WTC11 (cell line): ENCODE data around the gene GRK1. TPM values are rescaled to one million over a fixed set of nuclear protein-coding genes. Genes with fewer than 3 reads are reported as not detected.

Source experiments
- ATAC-seq: fragments of 200-7000 bp; cut with Tn5 transposase; 2 replicates; pipeline ENCODE4 v1.10.0; 2021; ENCODE audit warnings: mild to moderate bottlenecking, moderate library complexity
- CTCF ChIA-PET: fragments of 300-600 bp; sonication (Branson Sonifier 250); formaldehyde crosslinking; loops from one replicate; lab custom pipeline; 2021; ENCODE audit warnings: antibody characterized with exemption; lab: Charles Lee
- POLR2A ChIA-PET: fragments of 350-600 bp; sonication (Branson Sonifier 250); formaldehyde crosslinking; loops from one replicate; lab custom pipeline; 2021; ENCODE audit warnings: antibody characterized with exemption; lab: Charles Lee
- DNase-seq: peaks from one replicate; pipeline ENCODE4 v3.0.0; 2021; ENCODE audit warnings: low spot score
- H3K27ac Mint-ChIP-seq: 2 replicates; pipeline ENCODE4 v1.8.0; 2021; ENCODE audit warnings: mixed read lengths
- H3K27me3 Mint-ChIP-seq: 2 replicates; pipeline ENCODE4 v1.8.0; 2021; ENCODE audit warnings: low read depth, mild to moderate bottlenecking, moderate library complexity, mixed read lengths
- H3K36me3 Mint-ChIP-seq: 2 replicates; pipeline ENCODE4 v1.8.0; 2021; ENCODE audit warnings: mixed read lengths
- H3K4me1 Mint-ChIP-seq: 2 replicates; pipeline ENCODE4 v1.8.0; 2022; ENCODE audit warnings: mixed read lengths
- H3K4me3 Mint-ChIP-seq: 2 replicates; pipeline ENCODE4 v1.8.0; 2021; ENCODE audit warnings: mild to moderate bottlenecking, moderate library complexity, mixed read lengths
- H3K9me3 Mint-ChIP-seq: 2 replicates; pipeline ENCODE4 v1.8.0; 2021; ENCODE audit warnings: mixed read lengths
- ARID4B ChIP-seq: sonication (generic); formaldehyde crosslinking; IDR thresholded peaks from 2 replicates; pipeline ENCODE4 v1.8.0; 2023; ENCODE audit warnings: missing genetic modification reagents, mild to moderate bottlenecking, borderline replicate concordance
- CREB1 ChIP-seq: sonication (generic); formaldehyde crosslinking; IDR thresholded peaks from 2 replicates; pipeline ENCODE4 v1.8.0; 2023; ENCODE audit warnings: mild to moderate bottlenecking, missing genetic modification reagents
- E2F4 ChIP-seq: sonication (generic); formaldehyde crosslinking; IDR thresholded peaks from 2 replicates; pipeline ENCODE4 v1.8.1; 2022; ENCODE audit warnings: low read depth, mild to moderate bottlenecking, moderate library complexity, missing genetic modification reagents, borderline replicate concordance
- EMX1 ChIP-seq: fragments of 250-450 bp; sonication (Bioruptor Pico); IDR thresholded peaks from 2 replicates; pipeline ENCODE4 v1.8.0; 2021; ENCODE audit warnings: mild to moderate bottlenecking
- ERG ChIP-seq: fragments of 250-450 bp; sonication (Bioruptor Pico); IDR thresholded peaks from 2 replicates; pipeline ENCODE4 v1.8.0; 2021; ENCODE audit warnings: mild to moderate bottlenecking
- ESRRA ChIP-seq: sonication (generic); formaldehyde crosslinking; IDR thresholded peaks from 2 replicates; pipeline ENCODE4 v1.8.1; 2022; ENCODE audit warnings: mild to moderate bottlenecking, missing genetic modification reagents, borderline replicate concordance
- GABPB1 ChIP-seq: sonication (generic); formaldehyde crosslinking; IDR thresholded peaks from 2 replicates; pipeline ENCODE4 v1.8.1; 2023; ENCODE audit warnings: mild to moderate bottlenecking, missing genetic modification reagents
- HMGA2 ChIP-seq: fragments of 250-450 bp; sonication (Bioruptor Pico); IDR thresholded peaks from 2 replicates; pipeline ENCODE4 v1.4.0; 2021; ENCODE audit warnings: mild to moderate bottlenecking, moderate library complexity
- JAZF1 ChIP-seq: fragments of 250-450 bp; sonication (Bioruptor Pico); IDR thresholded peaks from 2 replicates; pipeline ENCODE4 v1.9.0; 2021; ENCODE audit warnings: moderate library complexity, mild to moderate bottlenecking, inconsistent platforms
- KAT7 ChIP-seq: sonication (generic); formaldehyde crosslinking; IDR thresholded peaks from 2 replicates; pipeline ENCODE4 v1.8.1; 2023; ENCODE audit warnings: missing genetic modification reagents, mild to moderate bottlenecking, borderline replicate concordance
- MAX ChIP-seq: sonication (generic); formaldehyde crosslinking; IDR thresholded peaks from 2 replicates; pipeline ENCODE4 v1.8.0; 2022; ENCODE audit warnings: mild to moderate bottlenecking, missing genetic modification reagents
- NR1H2 ChIP-seq: sonication (generic); formaldehyde crosslinking; IDR thresholded peaks from 2 replicates; pipeline ENCODE4 v1.9.0; 2021; ENCODE audit warnings: mild to moderate bottlenecking, moderate library complexity, missing genetic modification reagents
- NR3C1 ChIP-seq: sonication (generic); formaldehyde crosslinking; conservative IDR thresholded peaks from 2 replicates; pipeline ENCODE4 v1.8.1; 2023; ENCODE audit warnings: low read depth, mild to moderate bottlenecking, missing genetic modification reagents
- PREB ChIP-seq: sonication (generic); formaldehyde crosslinking; IDR thresholded peaks from 2 replicates; pipeline ENCODE4 v1.8.1; 2022; ENCODE audit warnings: mild to moderate bottlenecking, missing genetic modification reagents, moderate library complexity, borderline replicate concordance
- SMAD4 ChIP-seq: sonication (generic); formaldehyde crosslinking; IDR thresholded peaks from 2 replicates; pipeline ENCODE4 v1.8.0; 2022; ENCODE audit warnings: mild to moderate bottlenecking, missing genetic modification reagents
- SP1 ChIP-seq: sonication (generic); formaldehyde crosslinking; conservative IDR thresholded peaks from 2 replicates; pipeline ENCODE4 v1.8.1; 2022; ENCODE audit warnings: missing genetic modification reagents
- USF1 ChIP-seq: sonication (generic); formaldehyde crosslinking; IDR thresholded peaks from 2 replicates; pipeline ENCODE4 v1.8.0; 2022; ENCODE audit warnings: mild to moderate bottlenecking, missing genetic modification reagents
- ZNF138 ChIP-seq: sonication (generic); formaldehyde crosslinking; conservative IDR thresholded peaks from 2 replicates; pipeline ENCODE4 v1.8.1; 2022; ENCODE audit warnings: mild to moderate bottlenecking, moderate library complexity, missing genetic modification reagents
- ZNF219 ChIP-seq: sonication (generic); formaldehyde crosslinking; IDR thresholded peaks from 2 replicates; pipeline ENCODE4 v1.8.0; 2023; ENCODE audit warnings: missing genetic modification reagents, mild to moderate bottlenecking, borderline replicate concordance
- ZNF263 ChIP-seq: sonication (generic); formaldehyde crosslinking; IDR thresholded peaks from 2 replicates; pipeline ENCODE4 v1.8.1; 2022; ENCODE audit warnings: low read depth, mild to moderate bottlenecking, moderate library complexity, missing genetic modification reagents
- total RNA-seq: library from RNA; stranded (reverse); gene quantifications from 3 replicates; pipeline ENCODE4 v1.2.3, GENCODE V29; 2021
- TF ChIP-seq, protein P1 (sequence below): sonication (generic); formaldehyde crosslinking; IDR thresholded peaks from 2 replicates; pipeline ENCODE4 v1.8.1; 2023; ENCODE audit warnings: mild to moderate bottlenecking, missing genetic modification reagents
- TF ChIP-seq, protein P2 (sequence below): sonication (generic); formaldehyde crosslinking; IDR thresholded peaks from 2 replicates; pipeline ENCODE4 v1.8.1; 2022; ENCODE audit warnings: mild to moderate bottlenecking, moderate library complexity, missing genetic modification reagents

The GRK1 gene
- total RNA-seq, 1 experiment from 2014 or later, result 0.17 TPM

- no peak for TF ChIP-seq ESRRA
- TF ChIP-seq JAZF1 (CRISPR knock-in tag), result no peak
- no peak for TF ChIP-seq ARID4B (CRISPR knock-in tag)
- TF ChIP-seq SMAD4 (CRISPR knock-in tag), result no peak
- TF ChIP-seq, protein P1, sequence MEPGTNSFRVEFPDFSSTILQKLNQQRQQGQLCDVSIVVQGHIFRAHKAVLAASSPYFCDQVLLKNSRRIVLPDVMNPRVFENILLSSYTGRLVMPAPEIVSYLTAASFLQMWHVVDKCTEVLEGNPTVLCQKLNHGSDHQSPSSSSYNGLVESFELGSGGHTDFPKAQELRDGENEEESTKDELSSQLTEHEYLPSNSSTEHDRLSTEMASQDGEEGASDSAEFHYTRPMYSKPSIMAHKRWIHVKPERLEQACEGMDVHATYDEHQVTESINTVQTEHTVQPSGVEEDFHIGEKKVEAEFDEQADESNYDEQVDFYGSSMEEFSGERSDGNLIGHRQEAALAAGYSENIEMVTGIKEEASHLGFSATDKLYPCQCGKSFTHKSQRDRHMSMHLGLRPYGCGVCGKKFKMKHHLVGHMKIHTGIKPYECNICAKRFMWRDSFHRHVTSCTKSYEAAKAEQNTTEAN (CRISPR knock-in tag), result no peak
- no peak for TF ChIP-seq ZNF263 (CRISPR knock-in tag)
- TF ChIP-seq ZNF138, result no peak
- no peak for TF ChIP-seq SP1 (CRISPR knock-in tag)
- TF ChIP-seq, protein P2, sequence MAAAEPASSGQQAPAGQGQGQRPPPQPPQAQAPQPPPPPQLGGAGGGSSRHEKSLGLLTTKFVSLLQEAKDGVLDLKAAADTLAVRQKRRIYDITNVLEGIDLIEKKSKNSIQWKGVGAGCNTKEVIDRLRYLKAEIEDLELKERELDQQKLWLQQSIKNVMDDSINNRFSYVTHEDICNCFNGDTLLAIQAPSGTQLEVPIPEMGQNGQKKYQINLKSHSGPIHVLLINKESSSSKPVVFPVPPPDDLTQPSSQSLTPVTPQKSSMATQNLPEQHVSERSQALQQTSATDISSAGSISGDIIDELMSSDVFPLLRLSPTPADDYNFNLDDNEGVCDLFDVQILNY (CRISPR knock-in tag), result no peak
- no peak for TF ChIP-seq GABPB1 (CRISPR knock-in tag)
Observed at GRCh38 chr13:113651511-113652403, 15.3 kb upstream of the GRK1 start (continued).

DNA sequence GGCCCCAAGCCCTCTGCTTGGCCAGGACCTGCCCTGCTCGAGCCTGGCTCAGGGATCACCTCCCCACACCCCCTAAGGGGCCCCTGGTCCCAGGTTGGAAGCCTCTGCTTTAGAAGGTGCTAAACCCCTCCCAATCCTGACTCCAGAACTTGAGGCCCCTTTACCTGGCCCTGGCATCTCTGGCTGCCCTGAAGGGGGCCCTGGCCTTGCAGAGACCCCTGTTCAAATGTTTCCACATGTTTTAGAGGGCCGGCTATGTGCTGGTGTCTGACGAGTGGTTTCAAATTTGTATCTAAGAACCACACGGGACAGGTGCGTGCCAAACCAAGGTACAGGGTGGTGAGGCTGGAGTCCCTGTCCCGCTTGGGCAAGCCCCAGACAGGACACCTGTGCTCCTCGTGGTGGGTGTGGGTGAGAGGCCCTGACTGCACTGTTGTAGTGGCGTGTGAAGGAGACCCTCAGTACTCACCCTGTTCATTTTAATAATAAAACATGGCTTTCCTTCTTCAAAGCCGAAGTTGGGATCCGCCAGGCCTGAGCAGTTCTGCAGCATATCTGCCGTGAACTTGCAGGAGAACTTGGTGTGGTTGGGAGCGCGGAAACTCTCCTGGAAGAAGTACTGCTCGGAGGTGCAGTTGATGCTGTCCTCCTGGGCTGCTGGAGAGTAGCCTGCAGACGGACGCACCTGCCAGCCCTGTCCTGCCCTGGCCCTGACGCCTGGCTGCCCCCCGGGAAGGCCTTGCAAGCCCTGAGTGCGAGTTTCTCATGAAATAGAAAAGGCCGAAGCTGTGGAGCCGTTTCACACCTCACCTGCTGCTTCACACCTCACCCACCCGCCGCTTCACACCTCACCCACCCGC lies 14.4 kb upstream of the GRK1 start:
- Mint-ChIP-seq H3K9me3 (no peaks in the 10 kb centered on the region), H3K27me3 (no peaks in the 10 kb centered on the region), H3K36me3 (no peaks in the 10 kb centered on the region), H3K4me1 (no peaks in the 10 kb centered on the region; the same call in 1 of the 2 replicates), H3K4me3 (no peak overlapping the region), H3K27ac (no peak overlapping the region)
- DNase-seq (peak; percentile 6), ATAC-seq (no peak)
- CTCF ChIA-PET, result interaction anchor here (0.6 to 0.9 kb wide), 2 partner anchors 31 to 150 kb away, joined by 3 to 4 read pairs; no protein-coding TSS in a partner anchor
- no peak for TF ChIP-seq ZNF219 (CRISPR knock-in tag)
- no peak for TF ChIP-seq CREB1
- no peak for TF ChIP-seq KAT7 (CRISPR knock-in tag)
- TF ChIP-seq PREB (CRISPR knock-in tag), result no peak
- TF ChIP-seq ERG (CRISPR knock-in tag), result no peak
- no peak for TF ChIP-seq ESRRA
- TF ChIP-seq USF1 (CRISPR knock-in tag), result no peak
- no peak for TF ChIP-seq E2F4 (CRISPR knock-in tag)
- no peak for TF ChIP-seq NR3C1
- TF ChIP-seq EMX1 (CRISPR knock-in tag), result no peak
- TF ChIP-seq MAX (CRISPR knock-in tag), result no peak
- TF ChIP-seq HMGA2 (CRISPR knock-in tag), result no peak
- no peak for TF ChIP-seq NR1H2 (CRISPR knock-in tag)
- POLR2A ChIA-PET, result no interaction called here
